ENCODE measurements around the gene ABHD6. TPM values are rescaled to one million over a fixed set of nuclear protein-coding genes. Genes with fewer than 3 reads are reported as not detected.
"Not testable (repeated sequence)": the region's sequence is repeated elsewhere in the genome, so short reads cannot be mapped to it uniquely, and the experiment has no call there.

Gene ABHD6
- total RNA-seq, 2 experiments from 2014 or later, result 1.1 to 1.6 TPM

DNA sequence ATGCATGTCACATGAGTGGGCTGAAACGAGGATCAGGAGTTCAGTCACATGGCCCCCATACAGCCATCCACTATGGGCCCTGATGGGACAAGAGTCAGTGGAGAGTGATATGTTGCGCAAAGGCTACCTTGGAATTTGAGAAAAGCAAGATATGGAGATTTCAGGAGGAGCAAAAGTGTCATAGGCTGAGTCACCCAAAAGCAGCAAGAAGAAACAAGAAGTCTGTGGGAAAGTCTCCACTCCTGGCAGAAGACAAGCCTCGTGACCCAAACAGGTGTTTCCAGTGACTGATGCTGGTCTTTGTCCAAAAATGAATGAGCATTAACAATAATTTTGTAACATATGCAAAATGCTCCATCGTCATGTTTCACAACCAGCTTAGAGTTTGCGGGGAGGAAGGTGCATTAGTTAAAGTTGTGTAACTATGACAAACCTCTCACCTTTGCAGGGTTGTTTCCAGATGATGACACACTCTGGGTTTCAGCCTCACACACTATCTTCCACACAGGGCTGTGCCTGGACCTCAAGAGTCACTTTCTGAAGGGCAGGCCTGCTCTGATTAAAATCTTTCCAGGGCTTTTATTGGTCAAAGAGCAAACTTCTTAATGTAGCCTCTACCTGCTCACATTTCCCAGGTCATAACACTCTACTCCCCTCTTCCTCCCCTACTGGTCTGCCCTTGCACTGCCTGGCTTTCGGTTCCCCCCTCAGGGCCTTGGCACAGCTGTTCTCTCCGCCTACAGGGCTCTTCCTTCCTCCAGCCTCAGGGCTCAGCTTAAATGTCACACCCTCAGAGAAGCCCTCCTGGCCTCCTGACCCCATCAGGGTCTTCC lies 22.9 kb upstream of the ABHD6 start:
- Mint-ChIP-seq H3K27me3 (ENCODE audit: low read depth) (peaks cover 3% of the 10 kb centered on the region), H3K36me3 (ENCODE audit: low read depth) (no peaks in the 10 kb centered on the region), H3K27ac (peak overlapping the region; percentile 65), H3K9me3 (no peaks in the 10 kb centered on the region), H3K4me3 (peak overlapping the region; percentile 13), H3K4me1 (ENCODE audit: low read depth) (peaks cover 33% of the 10 kb centered on the region)
- CTCF ChIA-PET, result interaction anchor here (0.7 to 10.3 kb wide), 11 partner anchors 9 to 249 kb away, joined by 3 to 165 read pairs (median 3); partner anchors contain the start of genes FLNB, HTD2 and RPP14
- intact Hi-C loops (cut with micrococcal nuclease), result loop anchor here (1.0 to 2.0 kb wide), 5 partner anchors 8 to 618 kb away; partner anchors contain the start of genes ABHD6 and ARF4
- DNase-seq, result peak; percentile 83

DNA sequence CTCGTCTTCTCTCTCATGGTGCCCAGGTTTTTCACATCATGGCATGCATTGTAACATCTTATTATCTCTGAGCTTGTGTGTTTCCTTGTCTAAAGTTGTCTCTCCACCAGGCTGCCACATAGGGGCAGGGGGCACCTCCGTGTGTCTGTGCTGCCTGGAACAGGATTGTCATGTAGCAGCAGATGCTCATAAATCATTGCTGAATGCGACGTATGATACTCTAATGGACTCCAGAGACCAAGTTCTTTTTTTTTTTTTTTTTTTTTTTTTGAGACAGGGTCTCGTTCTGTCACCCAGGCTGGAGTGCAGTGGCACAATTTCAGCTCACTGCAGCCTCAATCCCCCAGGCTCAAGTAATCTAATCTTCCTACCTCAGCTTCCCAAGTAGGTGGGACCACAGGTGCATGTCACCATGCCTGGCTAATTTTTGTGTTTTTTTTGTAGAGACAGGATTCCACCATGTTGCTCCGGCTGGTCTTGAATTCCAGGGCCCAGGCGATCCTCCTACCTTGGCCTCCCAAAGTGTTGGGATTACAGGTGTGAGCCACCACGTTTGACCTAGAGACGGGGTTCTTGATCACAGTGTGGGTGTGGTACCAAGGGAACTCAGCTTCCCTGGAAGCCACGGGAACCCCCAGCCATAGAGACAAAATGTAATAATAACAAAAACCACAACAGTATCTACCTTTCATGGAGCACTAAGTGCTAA lies 22.1 kb upstream of the ABHD6 start:
- peaks cover 33% of the 10 kb centered on the region for H3K4me1 Mint-ChIP-seq (ENCODE audit: low read depth)
- intact Hi-C loops (cut with micrococcal nuclease), result loop anchor here (2.0 kb wide), 3 partner anchors 17 to 619 kb away; partner anchors contain the start of gene ARF4
- peak overlapping the region; percentile 13 for H3K4me3 Mint-ChIP-seq
- H3K27ac Mint-ChIP-seq, result peak overlapping the region; percentile 65
- CTCF ChIA-PET, result interaction anchor here (0.7 to 10.3 kb wide), 9 partner anchors 9 to 207 kb away, joined by 3 to 165 read pairs (median 3); partner anchors contain the start of genes FLNB, HTD2 and RPP14
- no peaks in the 10 kb centered on the region for H3K27me3 Mint-ChIP-seq (ENCODE audit: low read depth)
- no peaks in the 10 kb centered on the region for H3K9me3 Mint-ChIP-seq
- no peaks in the 10 kb centered on the region for H3K36me3 Mint-ChIP-seq (ENCODE audit: low read depth)
- no peak for DNase-seq

DNA sequence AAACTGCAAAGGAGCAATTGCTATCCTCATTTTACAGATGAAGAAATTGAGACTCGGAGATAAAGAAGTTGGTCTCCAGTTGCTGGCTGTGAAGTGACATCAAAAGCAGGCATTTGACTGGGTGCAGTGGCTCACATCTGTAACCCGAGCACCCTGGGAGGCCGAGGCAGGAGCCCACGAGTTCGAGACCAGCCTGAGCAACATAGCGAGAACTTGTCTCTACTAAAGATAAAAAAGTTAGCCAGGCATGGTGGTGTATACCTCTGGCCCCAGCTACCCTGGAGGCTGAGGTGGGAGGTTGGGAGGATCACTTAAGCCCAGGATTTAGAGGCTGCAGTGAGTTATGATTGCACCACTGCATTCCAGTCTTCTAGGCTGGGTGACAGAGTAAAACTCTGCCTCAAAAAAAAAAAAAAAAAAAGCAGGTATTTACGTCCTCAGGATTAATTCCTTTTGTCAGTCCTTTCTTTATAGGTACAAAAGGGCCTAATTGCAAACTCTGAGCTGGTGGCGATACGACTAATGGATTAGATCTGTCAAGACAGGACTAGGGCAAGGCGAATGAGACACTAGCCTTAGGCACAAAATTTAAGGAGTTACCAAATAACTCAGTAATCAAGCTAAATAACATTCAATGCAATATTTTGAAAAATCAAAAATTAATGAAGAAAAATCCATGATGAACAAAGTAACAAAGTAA lies 20.9 kb upstream of the ABHD6 start:
- no peak overlapping the region for H3K27ac Mint-ChIP-seq
- no peaks in the 10 kb centered on the region for H3K27me3 Mint-ChIP-seq (ENCODE audit: low read depth)
- no peak overlapping the region for H3K4me3 Mint-ChIP-seq
- peaks cover 33% of the 10 kb centered on the region for H3K4me1 Mint-ChIP-seq (ENCODE audit: low read depth)
- no peaks in the 10 kb centered on the region for H3K36me3 Mint-ChIP-seq (ENCODE audit: low read depth)
- no peak for DNase-seq
- H3K9me3 Mint-ChIP-seq, result no peaks in the 10 kb centered on the region
- CTCF ChIA-PET, result interaction anchor here (0.6 to 10.3 kb wide), 22 partner anchors 8 to 885 kb away, joined by 3 to 165 read pairs (median 3); partner anchors contain the start of gene FLNB
- intact Hi-C loops (cut with micrococcal nuclease), result loop anchor here (1.0 to 2.0 kb wide), 5 partner anchors 29 to 254 kb away; partner anchors contain the start of genes FLNB, HTD2 and RPP14

DNA sequence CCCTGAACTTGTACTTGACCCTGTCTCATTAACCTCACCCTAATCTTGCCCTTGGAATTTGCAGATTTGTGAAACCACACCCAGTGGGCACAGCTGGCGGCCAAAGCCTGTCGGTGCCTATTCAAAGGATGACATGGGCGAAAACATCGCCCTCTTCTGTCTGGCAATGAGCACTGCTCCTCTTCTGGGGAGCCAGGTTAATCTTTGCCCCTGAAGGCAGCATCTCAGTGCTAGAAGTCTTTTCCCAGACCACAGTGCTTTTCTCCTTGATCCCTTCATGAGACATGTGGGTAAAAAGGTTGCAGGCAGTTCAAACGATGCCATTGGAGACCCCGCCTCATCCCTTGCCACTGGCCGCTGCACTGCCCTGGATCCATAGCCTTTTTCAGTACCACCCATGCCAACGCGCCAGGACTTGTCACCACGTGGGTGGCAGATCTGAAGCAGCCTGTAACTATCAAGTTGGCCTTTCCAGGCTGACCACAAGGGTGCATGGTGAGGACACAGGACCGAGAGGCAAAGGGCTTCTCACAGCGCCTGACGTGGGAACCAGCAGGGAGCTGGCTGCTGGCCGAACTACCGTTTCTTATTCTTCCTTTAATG lies 20.3 kb upstream of the ABHD6 start:
- CTCF ChIA-PET, result interaction anchor here (0.6 to 10.3 kb wide), 29 partner anchors 8 to 884 kb away, joined by 3 to 165 read pairs (median 4); partner anchors contain the start of genes FLNB, HTD2 and RPP14
- Mint-ChIP-seq H3K4me1 (ENCODE audit: low read depth) (peaks cover 33% of the 10 kb centered on the region), H3K36me3 (ENCODE audit: low read depth) (no peaks in the 10 kb centered on the region), H3K27me3 (ENCODE audit: low read depth) (no peaks in the 10 kb centered on the region), H3K27ac (no peak overlapping the region), H3K9me3 (no peaks in the 10 kb centered on the region), H3K4me3 (no peak overlapping the region)
- DNase-seq, result peak; percentile 73
- intact Hi-C loops (cut with micrococcal nuclease), result loop anchor here (1.0 to 2.0 kb wide), 5 partner anchors 30 to 255 kb away; partner anchors contain the start of genes FLNB, HTD2 and RPP14

DNA sequence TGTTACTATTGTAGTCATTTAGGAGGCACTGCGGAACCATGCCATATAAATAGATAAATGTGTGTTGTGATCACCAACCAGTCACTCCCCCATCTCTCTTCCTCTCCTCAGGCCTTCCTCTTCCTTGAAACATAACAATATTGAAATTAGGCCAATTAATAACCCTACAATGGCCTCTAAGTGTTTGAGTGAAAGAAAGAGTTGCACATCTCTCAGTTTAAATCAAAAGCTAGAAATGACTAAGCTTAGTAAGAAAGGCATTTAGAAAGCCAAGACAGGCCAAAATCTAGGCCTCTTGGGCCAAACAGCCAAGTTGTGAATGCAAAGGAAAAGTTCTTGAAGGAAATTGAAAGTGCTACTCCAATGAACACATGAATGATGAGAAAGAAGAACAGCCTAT lies 18.7 kb upstream of the ABHD6 start:
- H3K27ac Mint-ChIP-seq, result no peak overlapping the region

DNA sequence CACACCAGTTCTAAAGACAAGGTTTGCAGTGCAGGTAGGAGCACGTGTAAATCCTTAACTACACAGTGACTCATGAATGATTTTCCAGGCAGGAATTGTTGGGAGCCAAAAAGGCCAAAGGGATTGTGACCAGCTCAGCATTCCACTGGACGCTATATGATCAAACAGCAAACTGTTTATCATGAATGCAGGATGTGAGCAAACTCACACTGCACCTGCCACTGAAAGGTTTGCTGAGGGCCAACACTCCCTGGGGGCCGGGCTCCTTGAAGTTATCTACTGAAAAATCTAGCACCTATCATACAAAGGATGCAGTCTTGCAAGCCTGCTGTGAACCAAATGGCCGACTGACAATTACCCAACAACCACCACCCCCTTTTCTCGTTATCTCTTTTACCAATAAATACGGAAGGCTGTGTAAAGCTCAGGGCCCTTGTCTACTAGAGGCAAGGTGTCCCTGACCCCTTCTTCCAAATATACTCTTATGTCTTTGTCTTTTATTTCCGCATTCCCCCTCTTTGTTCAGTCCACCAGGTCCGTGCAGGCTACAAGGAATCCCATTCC lies 15.3 kb upstream of the ABHD6 start:
- Mint-ChIP-seq H3K27me3 (ENCODE audit: low read depth) (no peaks in the 10 kb centered on the region), H3K36me3 (ENCODE audit: low read depth) (no peaks in the 10 kb centered on the region), H3K4me1 (ENCODE audit: low read depth) (peaks cover 10% of the 10 kb centered on the region), H3K27ac (no peak overlapping the region), H3K9me3 (no peaks in the 10 kb centered on the region), H3K4me3 (no peak overlapping the region)
- intact Hi-C loops (cut with micrococcal nuclease), result no loop called here
- DNase-seq, result no peak
- CTCF ChIA-PET, result interaction anchor here (1.0 to 10.3 kb wide), 3 partner anchors 16 to 84 kb away, joined by 3 to 165 read pairs (median 7); partner anchors contain the start of genes HTD2 and RPP14

More for the DNA sequence above, 18.7 kb upstream of the ABHD6 start:
- H3K27me3 Mint-ChIP-seq (ENCODE audit: low read depth), result no peaks in the 10 kb centered on the region
- intact Hi-C loops (cut with micrococcal nuclease), result no loop called here
- no peaks in the 10 kb centered on the region for H3K9me3 Mint-ChIP-seq
- H3K4me3 Mint-ChIP-seq, result no peak overlapping the region
- no peak for DNase-seq
- H3K4me1 Mint-ChIP-seq (ENCODE audit: low read depth), result peaks cover 33% of the 10 kb centered on the region
- no peaks in the 10 kb centered on the region for H3K36me3 Mint-ChIP-seq (ENCODE audit: low read depth)
- CTCF ChIA-PET, result interaction anchor here (0.8 to 10.3 kb wide), 9 partner anchors 8 to 211 kb away, joined by 3 to 165 read pairs (median 12); partner anchors contain the start of genes FLNB, HTD2 and RPP14

DNA sequence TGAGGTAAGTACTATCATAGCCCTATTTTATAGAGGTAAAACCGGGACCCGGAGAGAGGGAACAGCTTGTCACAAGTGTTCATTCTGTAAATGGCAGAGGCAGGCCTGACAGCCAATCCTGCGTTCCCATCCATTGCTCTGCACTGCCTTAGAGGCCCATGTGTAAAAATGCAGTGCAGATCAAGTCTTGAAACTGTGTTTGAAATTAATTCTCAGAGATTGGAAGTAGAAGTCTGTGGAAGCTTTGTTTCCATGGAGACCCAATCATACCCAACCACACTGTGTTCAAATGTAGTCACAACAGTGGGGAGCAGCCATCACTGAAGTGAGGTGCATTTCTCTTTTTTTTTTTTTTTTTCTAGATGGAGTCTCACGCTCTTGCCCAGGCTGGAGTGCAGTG lies 13.7 kb upstream of the ABHD6 start:
- Mint-ChIP-seq H3K27me3 (ENCODE audit: low read depth) (no peaks in the 10 kb centered on the region), H3K4me1 (ENCODE audit: low read depth) (peaks cover 5% of the 10 kb centered on the region), H3K4me3 (no peak overlapping the region), H3K27ac (no peak overlapping the region), H3K36me3 (ENCODE audit: low read depth) (no peaks in the 10 kb centered on the region), H3K9me3 (no peaks in the 10 kb centered on the region)
- intact Hi-C loops (cut with micrococcal nuclease), result no loop called here
- no peak for DNase-seq
- CTCF ChIA-PET, result interaction anchor here (1.4 to 10.3 kb wide), 3 partner anchors 9 to 83 kb away, joined by 5 to 165 read pairs (median 7); partner anchors contain the start of genes HTD2 and RPP14

DNA sequence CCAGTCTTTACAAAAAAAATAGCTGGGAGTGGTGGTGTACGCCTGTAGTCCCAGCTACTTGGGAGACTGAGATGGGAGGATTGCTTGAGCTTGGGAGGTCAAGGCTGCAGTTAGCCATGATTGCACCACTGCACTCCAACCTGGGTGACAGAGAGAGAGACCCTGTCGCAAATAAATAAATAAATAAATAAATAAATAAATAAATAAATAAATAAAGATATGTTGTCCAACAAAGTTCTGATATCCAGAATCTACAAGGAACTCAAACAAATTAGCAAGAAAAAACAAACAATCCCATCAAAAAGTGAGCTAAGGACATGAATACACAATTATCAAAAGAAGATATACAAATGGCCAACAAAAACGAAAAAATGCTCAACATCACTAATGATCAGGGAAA lies 9.7 kb upstream of the ABHD6 start:
- H3K9me3 Mint-ChIP-seq; H3K4me1 Mint-ChIP-seq (ENCODE audit: low read depth); H3K4me3 Mint-ChIP-seq; H3K27ac Mint-ChIP-seq; DNase-seq; intact Hi-C loops (cut with micrococcal nuclease); H3K36me3 Mint-ChIP-seq (ENCODE audit: low read depth); H3K27me3 Mint-ChIP-seq (ENCODE audit: low read depth): not testable (repeated sequence)
- CTCF ChIA-PET, result interaction anchor here (1.7 kb wide), 1 partner anchor 50 kb away, joined by 4 read pairs; no protein-coding TSS in a partner anchor

DNA sequence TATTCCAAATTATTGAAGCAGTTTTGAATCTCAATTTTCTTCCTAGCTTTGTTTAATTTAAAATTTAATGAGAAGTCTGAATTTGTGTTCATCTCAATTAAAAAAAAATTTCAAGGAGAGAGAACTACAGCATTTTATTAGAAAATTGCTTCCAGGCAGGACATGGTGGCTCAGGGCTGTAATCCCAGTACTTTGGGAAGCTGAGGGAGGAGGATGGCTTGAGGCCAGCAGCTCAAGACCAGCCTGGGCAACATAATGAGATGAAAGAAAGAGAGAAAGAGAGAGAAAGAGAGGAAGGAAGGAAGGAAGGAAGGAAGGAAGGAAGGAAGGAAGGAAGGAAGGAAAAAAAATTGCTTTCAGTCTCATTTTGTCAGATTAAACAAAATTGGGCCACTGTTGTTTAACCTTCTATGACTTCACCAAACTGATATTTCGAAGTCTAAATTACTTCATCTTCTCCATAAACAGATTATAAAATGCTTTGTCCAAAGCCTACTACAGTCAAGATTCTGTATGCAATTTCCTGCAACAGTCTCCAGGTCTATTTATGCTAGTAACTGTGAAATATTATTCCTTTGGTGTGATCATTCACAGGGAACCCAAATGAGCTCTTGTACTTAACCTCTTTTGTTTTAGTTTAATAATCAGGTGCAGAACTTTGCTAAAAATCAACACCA lies 6.6 kb upstream of the ABHD6 start:
- no peak for DNase-seq
- no peaks in the 10 kb centered on the region for H3K36me3 Mint-ChIP-seq (ENCODE audit: low read depth)
- CTCF ChIA-PET, result interaction anchor here (1.5 to 7.8 kb wide), 2 partner anchors 13 to 75 kb away, joined by 6 to 47 read pairs; partner anchors contain the start of genes HTD2 and RPP14
- H3K4me1 Mint-ChIP-seq (ENCODE audit: low read depth), result no peaks in the 10 kb centered on the region
- H3K27ac Mint-ChIP-seq, result no peak overlapping the region
- H3K4me3 Mint-ChIP-seq, result no peak overlapping the region
- H3K27me3 Mint-ChIP-seq (ENCODE audit: low read depth), result peaks cover 11% of the 10 kb centered on the region
- no peaks in the 10 kb centered on the region for H3K9me3 Mint-ChIP-seq
- intact Hi-C loops (cut with micrococcal nuclease), result no loop called here

DNA sequence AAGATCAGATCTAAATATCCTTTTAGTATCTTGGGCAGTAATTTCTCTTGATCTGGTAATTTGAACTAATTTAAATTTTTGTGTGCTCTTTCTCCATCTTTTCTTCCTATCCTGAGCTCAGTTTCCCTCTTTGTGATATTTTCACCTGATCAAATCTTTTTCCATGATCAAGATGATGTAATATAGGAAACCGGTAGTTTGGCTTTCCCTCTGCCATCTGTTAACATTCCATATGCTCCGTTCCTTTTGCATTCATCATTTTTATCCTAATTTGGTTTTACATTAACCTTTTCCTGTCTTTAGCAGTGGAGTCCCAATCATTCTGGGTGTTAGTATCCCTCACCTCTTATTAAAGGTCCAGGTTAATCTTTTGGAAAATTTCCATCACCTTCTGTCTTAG lies 5.9 kb upstream of the ABHD6 start:
- intact Hi-C loops (cut with micrococcal nuclease), result no loop called here
- no peak for DNase-seq
- peaks cover 3% of the 10 kb centered on the region for H3K4me1 Mint-ChIP-seq (ENCODE audit: low read depth)
- CTCF ChIA-PET, result interaction anchor here (7.8 kb wide), 1 partner anchor 13 kb away, joined by 47 read pairs; no protein-coding TSS in a partner anchor
- H3K27me3 Mint-ChIP-seq (ENCODE audit: low read depth), result peaks cover 15% of the 10 kb centered on the region
- no peaks in the 10 kb centered on the region for H3K9me3 Mint-ChIP-seq
- no peak overlapping the region for H3K4me3 Mint-ChIP-seq
- no peaks in the 10 kb centered on the region for H3K36me3 Mint-ChIP-seq (ENCODE audit: low read depth)
- H3K27ac Mint-ChIP-seq, result no peak overlapping the region

Measured in activated naive CD4-positive, alpha-beta T cell treated with anti-CD3 and anti-CD28 coated beads for 36 hours (primary cell).